HL-60/S4 treated with phorbol 12-myristate 13-acetate at 8.2 ng/mL for 4 days and 3 days (cell line): Measurements from ENCODE around the gene ORC4.

Source experiments
- in situ Hi-C: fragments of 300-500 bp; cut with MboI; formaldehyde crosslinking; loops from 2 replicates; pipeline ENCODE4 v1.15.0; 2022; ENCODE audit warnings: low sequenced_read_pairs

Gene ORC4

DNA sequence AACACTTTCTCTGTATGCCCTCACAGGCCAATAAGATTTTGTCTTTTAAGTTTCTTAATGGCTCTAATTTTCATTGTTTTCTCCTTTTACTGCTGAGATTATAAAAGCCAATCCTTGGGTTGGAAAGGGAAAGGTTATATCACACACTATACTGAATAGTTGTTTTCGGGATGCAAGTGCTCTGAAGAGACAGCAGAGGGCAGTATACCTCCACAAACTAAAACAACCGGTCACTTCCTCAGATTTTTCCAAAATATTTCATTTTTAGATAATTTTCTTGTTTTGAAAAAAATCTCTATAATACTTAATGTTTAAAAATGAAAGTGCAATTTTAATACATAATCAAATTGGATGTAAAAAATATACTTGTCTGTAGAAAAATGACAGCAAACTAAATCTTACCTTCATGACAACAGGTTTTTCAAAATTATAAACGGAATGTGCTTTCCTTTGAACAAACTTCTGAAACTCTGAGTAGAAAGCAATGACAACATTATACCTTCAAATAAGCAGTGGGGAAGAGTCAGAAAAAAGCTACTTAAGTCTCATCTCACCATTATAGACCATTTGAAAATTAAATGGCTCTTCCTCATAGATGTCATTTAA, 82.7 kb downstream of the ORC4 start:
- in situ Hi-C loops = loop anchor here (25.0 kb wide), 1 partner anchor 1049 kb away; no protein-coding TSS in a partner anchor

DNA sequence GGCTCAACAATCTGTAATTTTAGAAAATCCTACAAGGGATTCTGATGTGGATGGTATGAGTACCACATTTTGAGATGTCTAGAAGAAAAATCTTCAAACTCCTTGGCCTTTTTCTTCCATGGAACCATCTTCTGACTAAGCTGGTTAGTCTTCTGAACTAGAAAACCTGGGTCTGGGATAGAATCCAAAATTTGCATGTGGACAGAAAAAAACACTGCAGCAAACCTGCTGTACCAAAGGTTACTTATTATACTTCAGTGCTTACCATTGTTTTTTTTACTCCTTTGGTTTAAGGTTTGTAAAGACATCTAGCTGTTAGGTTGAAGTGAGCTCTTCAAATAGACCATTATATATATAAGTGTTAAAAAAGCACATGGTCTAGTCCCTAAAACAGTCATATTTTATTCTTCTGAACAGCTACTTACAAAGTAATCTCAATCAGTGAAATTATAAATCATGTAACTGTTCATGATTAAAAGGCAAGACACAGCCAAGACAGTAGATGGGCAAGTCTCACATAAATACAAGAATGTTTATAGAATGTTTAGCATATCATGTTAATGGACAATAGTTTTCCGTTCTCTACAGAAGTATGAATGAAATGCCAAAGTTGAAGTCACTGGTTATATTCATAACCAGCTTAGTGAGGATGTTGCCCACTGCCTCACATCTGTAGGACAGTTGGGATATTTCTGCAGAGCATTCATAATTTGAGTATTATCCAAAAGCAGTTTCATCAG, 85.5 kb downstream of the ORC4 start:
- in situ Hi-C loops = loop anchor here (25.0 kb wide), 1 partner anchor 1052 kb away; no protein-coding TSS in a partner anchor

DNA sequence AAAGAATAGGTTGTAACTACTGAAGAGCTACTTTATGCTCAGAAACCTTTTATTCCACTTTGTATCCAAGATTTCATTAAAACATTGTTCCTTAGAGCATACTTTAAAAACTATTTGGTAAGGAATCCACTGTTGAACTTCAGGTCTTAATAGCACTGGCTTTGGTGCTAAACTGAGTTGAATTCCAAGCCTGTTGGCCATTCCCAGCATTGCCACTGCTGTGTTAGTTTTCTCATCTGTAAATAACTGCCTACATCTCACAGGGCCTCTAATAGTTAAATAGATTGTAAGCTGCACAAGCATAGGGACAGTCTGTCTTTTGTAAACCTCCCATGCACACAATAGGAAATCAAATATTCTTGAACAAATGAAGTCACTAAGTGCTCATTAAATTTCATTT, 86.6 kb downstream of the ORC4 start:
- in situ Hi-C loops = loop anchor here (25.0 kb wide), 1 partner anchor 1053 kb away; no protein-coding TSS in a partner anchor

DNA sequence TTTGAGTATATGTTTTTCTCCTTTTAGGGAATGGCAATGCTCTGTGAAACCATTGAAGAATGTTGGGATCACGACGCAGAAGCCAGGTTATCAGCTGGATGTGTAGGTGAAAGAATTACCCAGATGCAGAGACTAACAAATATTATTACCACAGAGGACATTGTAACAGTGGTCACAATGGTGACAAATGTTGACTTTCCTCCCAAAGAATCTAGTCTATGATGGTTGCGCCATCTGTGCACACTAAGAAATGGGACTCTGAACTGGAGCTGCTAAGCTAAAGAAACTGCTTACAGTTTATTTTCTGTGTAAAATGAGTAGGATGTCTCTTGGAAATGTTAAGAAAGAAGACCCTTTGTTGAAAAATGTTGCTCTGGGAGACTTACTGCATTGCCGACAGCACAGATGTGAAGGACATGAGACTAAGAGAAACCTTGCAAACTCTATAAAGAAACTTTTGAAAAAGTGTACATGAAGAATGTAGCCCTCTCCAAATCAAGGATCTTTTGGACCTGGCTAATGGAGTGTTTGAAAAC, 93.4 kb downstream of the ORC4 start:
- in situ Hi-C loops = loop anchor here (25.0 kb wide), 1 partner anchor 1060 kb away; no protein-coding TSS in a partner anchor

DNA sequence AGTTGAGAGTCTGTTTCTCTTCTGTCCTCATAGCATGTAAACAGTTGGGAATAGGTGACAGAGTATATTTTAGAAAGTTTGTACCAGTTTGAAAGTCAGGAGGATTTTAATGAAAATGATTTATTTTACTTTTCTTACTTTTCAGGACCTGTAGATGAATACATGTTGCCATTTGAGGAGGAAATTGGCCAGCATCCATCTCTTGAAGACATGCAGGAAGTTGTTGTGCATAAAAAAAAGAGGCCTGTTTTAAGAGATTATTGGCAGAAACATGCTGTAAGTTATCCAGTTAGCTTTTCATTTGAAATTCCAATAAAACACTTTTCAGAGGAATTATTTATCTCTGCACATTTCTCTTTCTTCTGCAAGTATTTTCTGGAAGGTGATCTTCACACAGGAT, 94.7 kb downstream of the ORC4 start:
- in situ Hi-C loops = loop anchor here (25.0 kb wide), 1 partner anchor 1061 kb away; no protein-coding TSS in a partner anchor

DNA sequence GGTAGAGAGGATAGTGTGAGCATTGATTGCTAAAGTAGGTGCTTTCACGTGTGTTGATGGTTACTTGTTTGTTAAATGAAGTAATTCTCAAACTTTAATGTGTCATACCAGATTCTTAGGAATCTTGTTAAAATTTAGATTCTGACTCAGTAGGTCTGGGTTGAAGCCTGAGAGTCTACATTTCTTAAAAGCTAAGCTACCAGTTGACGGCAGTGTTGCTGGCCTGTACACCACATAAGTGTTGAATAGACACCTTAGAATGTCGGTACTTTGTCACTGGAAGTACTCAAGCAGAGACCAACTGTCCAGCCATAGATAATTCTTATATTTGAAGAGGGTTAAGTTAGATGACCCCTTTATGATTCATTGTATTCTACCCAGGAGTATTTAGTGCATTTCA, 95.9 kb downstream of the ORC4 start:
- in situ Hi-C loops = loop anchor here (25.0 kb wide), 2 partner anchors 837 to 1063 kb away; no protein-coding TSS in a partner anchor

DNA sequence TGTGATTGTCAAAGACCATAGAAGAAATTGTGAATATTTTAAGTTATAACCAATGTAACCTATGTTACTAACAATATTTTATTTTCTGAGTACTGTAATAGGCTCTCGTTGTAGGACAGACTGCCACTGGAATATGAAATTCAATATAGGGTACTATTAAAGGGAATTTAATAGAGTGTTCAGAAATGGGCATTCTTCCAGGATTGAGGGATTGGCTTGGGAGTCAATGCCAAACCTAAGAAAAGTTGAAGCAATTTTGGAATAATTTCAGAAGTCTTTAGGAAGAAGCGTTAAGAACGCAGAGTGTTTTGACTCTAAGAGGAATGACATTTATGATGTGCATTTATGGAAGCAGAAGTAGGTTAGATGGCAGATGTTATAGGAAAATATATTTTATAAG, 96.7 kb downstream of the ORC4 start:
- in situ Hi-C loops = loop anchor here (25.0 kb wide), 1 partner anchor 837 kb away; no protein-coding TSS in a partner anchor

DNA sequence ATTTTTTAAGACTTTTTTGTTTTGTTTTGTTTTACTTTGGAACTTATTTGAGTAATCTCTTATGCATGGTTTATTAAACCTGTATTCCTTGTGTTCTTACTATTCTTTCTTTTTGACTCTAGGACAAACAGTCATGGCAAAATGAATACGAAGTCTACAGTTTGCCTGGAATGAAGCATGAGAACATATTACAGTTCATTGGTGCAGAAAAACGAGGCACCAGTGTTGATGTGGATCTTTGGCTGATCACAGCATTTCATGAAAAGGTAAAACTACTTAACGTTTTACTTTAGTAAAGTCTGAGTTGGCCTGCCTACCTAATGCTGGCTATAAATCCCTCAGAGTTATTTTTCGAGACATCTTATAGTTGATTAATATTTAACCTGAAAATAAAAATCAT, 103.4 kb downstream of the ORC4 start:
- in situ Hi-C loops = loop anchor here (25.0 kb wide), 1 partner anchor 830 kb away; no protein-coding TSS in a partner anchor

DNA sequence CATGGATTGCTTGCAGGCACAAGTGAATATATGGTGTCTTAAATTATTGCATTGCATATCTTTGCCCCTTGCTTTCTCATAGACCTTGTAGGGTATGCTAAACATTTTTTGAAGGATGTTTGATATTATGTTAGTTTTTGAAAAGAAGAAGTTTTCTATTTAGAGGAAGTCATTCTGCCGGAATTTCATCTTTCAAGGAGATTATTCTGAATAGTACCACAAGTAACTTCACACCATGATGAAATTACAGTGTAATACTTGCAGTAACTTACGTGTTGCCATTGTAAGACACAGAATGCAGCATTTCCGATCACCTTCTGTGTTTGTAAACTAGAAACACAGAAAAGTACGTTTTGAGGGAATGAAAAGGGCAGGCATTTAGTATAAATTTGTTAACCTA, 103.8 kb downstream of the ORC4 start:
- in situ Hi-C loops = loop anchor here (25.0 kb wide), 1 partner anchor 829 kb away; no protein-coding TSS in a partner anchor

DNA sequence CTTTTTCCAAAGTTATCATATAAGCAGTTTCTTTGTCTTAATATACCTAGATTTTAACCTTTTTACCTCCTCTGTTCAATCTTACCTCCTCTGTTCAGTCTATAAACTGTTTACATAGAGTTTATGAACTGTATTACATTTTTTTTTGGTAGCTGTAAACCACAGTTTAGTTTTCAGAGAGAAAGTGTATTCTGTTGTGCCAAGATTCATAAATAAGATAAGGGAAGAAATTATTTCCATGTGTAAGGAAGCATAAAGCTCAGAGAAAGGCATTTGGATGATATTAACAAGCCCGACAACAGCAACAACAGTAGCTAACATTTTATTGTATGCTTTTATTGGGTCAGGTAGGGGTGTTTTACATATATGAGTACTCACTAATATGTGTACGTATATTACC, 104.5 kb downstream of the ORC4 start:
- in situ Hi-C loops = loop anchor here (25.0 kb wide), 1 partner anchor 829 kb away; no protein-coding TSS in a partner anchor

DNA sequence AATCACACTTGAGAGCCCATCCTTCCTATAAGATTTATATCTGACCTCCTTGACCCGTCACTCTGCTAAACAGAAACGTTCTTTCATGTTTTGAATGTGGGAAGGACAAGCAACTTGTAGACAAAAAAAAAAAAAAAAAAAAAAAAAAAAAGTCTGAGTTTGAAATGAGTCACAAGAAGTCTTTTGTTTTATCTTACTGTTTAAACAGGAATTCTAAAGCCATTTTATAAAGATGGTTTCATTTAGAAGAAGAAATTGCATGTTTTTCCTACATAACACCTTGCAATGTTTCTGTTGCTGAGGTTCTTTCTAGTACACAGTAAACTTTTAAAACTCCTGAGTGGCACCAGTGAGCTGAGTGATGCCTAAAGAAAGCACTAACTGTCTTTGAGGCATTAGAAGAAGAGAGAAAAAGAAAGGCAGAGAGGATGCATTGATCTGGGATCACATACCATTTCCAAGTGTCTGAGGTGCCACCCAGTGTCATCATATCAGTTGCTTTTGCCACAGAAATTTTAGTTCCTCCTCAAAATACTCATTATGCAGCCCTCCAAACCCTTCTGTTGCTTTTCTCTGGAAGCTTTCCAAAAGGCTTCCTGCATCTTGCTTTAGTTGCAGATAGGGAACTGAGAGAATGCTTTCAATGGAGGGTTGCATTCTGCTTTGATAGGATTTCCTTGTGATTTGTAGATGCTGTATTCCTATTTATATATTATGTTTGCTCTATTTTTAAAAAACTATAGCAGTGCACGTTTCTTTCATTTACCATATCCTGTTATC, 106.6 kb downstream of the ORC4 start:
- in situ Hi-C loops = loop anchor here (25.0 kb wide), 1 partner anchor 827 kb away; no protein-coding TSS in a partner anchor

DNA sequence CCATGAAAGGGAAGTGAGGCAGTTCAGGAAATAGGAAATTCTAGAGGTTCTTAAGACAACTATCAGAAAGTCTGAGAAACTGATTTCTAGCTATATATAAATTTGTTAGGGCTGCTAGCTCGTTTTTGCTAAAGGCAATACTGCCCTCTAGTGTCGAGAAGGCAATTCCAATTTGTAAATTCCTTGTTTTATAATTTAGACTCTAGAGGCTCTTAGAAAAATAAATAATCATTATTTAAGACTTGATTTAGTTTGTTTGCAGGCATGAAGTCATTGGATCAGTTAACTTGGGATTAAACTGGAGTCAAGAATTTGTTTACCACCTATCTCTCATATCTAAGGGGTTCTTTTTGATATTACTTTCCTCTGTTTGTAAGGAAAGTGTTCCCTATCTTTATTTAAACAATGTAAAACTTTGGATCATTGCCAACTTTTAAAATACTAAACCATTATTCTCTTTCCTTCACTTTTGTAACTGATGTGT, 109.5 kb downstream of the ORC4 start:
- in situ Hi-C loops = loop anchor here (25.0 kb wide), 1 partner anchor 824 kb away; no protein-coding TSS in a partner anchor

DNA sequence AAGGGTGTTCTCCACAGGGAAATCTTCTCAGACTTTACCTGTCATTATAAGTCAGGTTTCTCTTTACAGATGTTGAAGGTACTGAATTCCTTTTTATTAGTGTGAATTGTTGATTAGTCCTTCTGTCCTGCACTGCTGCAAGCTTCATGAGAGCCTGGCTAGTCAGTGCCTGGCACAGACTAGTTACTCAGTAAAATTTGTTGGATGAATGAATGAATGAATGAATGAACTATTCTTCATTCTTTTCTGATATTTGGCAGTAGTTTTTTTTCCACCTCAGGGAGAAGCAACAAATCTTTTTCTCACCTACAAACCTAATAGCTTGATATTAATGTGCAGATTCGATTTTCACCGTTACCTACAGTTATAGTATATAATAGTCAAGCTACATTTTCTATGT, 111.4 kb downstream of the ORC4 start:
- in situ Hi-C loops = loop anchor here (25.0 kb wide), 1 partner anchor 822 kb away; no protein-coding TSS in a partner anchor

DNA sequence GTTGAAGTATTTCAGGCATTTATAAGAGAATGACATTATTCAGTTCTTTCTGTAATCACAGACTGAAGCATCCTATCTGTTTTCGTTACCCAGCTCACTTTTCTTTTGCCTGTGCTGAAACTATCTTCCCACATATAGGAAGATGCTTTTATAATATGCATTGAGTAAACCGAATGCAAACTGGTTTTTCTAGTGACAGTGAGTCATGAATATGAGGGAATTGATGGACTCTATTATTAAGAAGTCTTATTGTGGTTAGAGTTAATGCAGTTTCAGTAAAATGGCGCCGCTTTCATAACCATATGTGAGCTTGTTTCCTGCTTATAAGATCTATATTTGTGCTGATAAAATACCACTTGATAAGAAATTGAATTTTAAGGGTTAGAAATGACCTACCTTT, 116.5 kb downstream of the ORC4 start:
- in situ Hi-C loops = loop anchor here (25.0 kb wide), 1 partner anchor 817 kb away; no protein-coding TSS in a partner anchor

DNA sequence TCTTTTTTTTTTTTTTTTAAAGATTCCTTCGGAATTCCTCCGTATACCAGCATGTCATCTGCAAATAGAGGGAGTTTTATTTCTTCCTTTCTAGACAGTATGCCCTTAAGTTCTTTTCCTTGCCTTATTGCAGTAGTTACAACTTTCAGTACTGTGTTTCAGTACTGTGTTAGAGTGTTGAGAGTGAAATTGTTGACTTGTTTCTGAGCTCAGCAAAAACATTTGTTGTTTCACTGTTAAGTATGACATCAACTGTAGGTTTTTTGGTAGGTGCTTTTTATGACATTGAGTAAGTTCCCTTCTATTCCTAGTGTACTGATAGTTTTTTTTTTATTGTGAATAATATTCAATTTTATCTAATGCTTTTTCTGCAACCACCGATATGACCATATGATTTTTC, 131.9 kb downstream of the ORC4 start:
- in situ Hi-C loops = no loop called here

DNA sequence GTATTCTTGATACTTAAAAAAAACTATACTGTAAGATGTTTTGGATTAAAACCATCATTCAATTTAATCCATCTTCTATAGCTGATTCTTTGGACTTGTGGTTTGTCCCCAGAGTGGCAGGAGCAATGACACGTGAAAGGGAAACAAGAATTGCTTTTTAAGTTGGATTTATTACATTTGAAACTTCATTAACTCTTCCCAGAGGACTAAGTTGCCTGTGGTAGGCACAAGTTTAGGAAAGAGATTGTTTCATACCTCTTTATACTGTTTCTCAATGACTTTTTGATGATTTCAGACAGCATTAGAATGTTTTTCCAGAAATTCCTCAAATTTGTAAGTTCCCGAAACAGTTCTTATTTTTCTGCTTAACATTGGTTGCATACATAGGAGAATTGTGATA, 134.4 kb downstream of the ORC4 start:
- in situ Hi-C loops = no loop called here

DNA sequence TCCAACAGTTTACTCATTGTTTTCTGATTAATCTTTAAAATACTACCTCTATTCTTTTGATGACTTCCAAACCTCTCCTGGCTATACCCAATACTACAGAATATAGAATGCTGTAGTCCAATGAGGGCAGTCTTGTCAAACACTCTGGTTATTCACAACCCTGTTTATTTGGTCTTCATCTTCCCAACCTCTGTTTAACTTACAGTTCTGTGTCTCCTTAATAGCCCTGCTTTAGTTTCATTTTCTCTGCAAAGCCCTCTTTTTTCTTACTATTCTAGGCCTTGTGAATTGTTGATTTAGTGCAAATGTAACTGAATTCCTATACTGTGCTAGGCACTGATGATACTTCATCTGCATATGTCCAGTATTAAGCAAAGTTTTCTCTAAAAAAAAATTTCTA, 135.7 kb downstream of the ORC4 start:
- in situ Hi-C loops = no loop called here

DNA sequence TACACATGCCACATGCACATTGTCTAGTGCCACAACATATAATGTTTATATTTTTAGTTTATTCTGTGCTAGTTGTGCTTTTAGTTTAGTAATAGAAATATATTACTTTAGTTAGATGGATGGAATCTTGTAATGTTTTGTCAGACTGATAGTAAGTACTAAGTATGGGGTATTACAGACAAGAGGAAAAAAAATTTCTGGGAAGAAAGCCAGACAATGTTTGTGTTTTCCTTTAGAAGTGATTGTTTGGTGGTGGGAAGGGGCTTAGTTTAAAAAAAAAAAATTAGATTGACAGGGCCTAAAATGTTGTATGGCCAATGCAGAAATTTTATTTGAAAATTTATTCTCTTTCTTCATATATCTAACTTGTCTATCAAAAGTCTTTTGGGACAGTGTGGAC, 137.9 kb downstream of the ORC4 start:
- in situ Hi-C loops = no loop called here
